Neural progenitor cell (in vitro differentiated cells): ENCODE data around the gene PDCD2L. TPM values are rescaled to one million over a fixed set of nuclear protein-coding genes. Genes with fewer than 3 reads are reported as not detected.

ENCODE experiments used
- DNase-seq: peaks from one replicate; pipeline ENCODE4 v3.0.0-alpha.2; 2016; ENCODE audit warnings: low spot score
- H2AFZ ChIP-seq: fragments of 200-600 bp; sonication (generic); replicated peaks from 2 replicates; pipeline ENCODE4 v1.6.1; 2016; ENCODE audit warnings: antibody characterized with exemption
- H3F3A ChIP-seq: fragments of 200-600 bp; sonication (generic); 2 replicates; pipeline ENCODE4 v1.6.1; 2016; ENCODE audit warnings: antibody characterized with exemption, low read depth
- H3K27ac ChIP-seq: fragments of 200-600 bp; sonication (generic); 2 replicates; pipeline ENCODE4 v1.5.1; 2016; ENCODE audit warnings: mild to moderate bottlenecking
- H3K27me3 ChIP-seq: fragments of 200-600 bp; sonication (generic); 2 replicates; pipeline ENCODE4 v1.6.1; 2016; ENCODE audit warnings: mild to moderate bottlenecking, moderate library complexity
- H3K36me3 ChIP-seq: fragments of 200-600 bp; sonication (generic); 2 replicates; pipeline ENCODE4 v1.5.1; 2016
- H3K4me1 ChIP-seq: fragments of 200-600 bp; sonication (generic); 2 replicates; pipeline ENCODE4 v1.6.1; 2016; ENCODE audit warnings: mixed run types
- H3K4me2 ChIP-seq: fragments of 200-600 bp; sonication (generic); 2 replicates; pipeline ENCODE4 v1.6.1; 2016
- H3K4me3 ChIP-seq: fragments of 200-600 bp; sonication (generic); 2 replicates; pipeline ENCODE4 v1.5.1; 2016
- H3K79me2 ChIP-seq: fragments of 200-600 bp; sonication (generic); 2 replicates; pipeline ENCODE4 v1.6.1; 2016; ENCODE audit warnings: low read depth
- H3K9ac ChIP-seq: fragments of 200-600 bp; sonication (generic); 2 replicates; pipeline ENCODE4 v1.6.1; 2016
- H3K9me3 ChIP-seq: fragments of 200-600 bp; sonication (generic); 2 replicates; pipeline ENCODE4 v1.5.1; 2016; ENCODE audit warnings: low read depth
- H4K20me1 ChIP-seq: fragments of 200-600 bp; sonication (generic); 2 replicates; pipeline ENCODE4 v1.6.1; 2016; ENCODE audit warnings: low read depth
- H3K27ac Mint-ChIP-seq: 3 replicates; pipeline ENCODE4 v1.8.0; 2021; ENCODE audit warnings: mixed read lengths
- H3K27me3 Mint-ChIP-seq: 2 replicates; pipeline ENCODE4 v1.8.0; 2022; ENCODE audit warnings: low read depth, mild to moderate bottlenecking, inconsistent platforms, moderate library complexity, mixed read lengths; ENCODE audit not compliant: insufficient read depth
- H3K36me3 Mint-ChIP-seq: 3 replicates; pipeline ENCODE4 v1.8.0; 2021; ENCODE audit warnings: mixed read lengths
- H3K4me1 Mint-ChIP-seq: 3 replicates; pipeline ENCODE4 v1.8.0; 2021; ENCODE audit warnings: mixed read lengths
- H3K4me3 Mint-ChIP-seq: 3 replicates; pipeline ENCODE4 v1.8.0; 2021; ENCODE audit warnings: mild to moderate bottlenecking, moderate library complexity, mixed read lengths
- H3K9me3 Mint-ChIP-seq: 3 replicates; pipeline ENCODE4 v1.8.0; 2020; ENCODE audit warnings: mixed read lengths
- CTCF ChIP-seq: fragments of 200-600 bp; sonication (generic); IDR thresholded peaks from 2 replicates; pipeline ENCODE4 v1.5.1; 2017; ENCODE audit warnings: antibody characterized with exemption, mild to moderate bottlenecking
- EZH2 ChIP-seq: fragments of 200-600 bp; sonication (generic); IDR thresholded peaks from 2 replicates; pipeline ENCODE4 v1.6.1; 2017; ENCODE audit warnings: antibody characterized with exemption, mild to moderate bottlenecking, moderate library complexity
- EZH2phosphoT487 ChIP-seq: fragments of 200-600 bp; sonication (generic); IDR thresholded peaks from 2 replicates; pipeline ENCODE4 v1.6.1; 2017; ENCODE audit warnings: antibody characterized with exemption
- total RNA-seq: library from RNA; depleted of rRNA; stranded (reverse); fragments of >200 nt; gene quantifications from 2 replicates; pipeline ENCODE4 v1.2.3, GENCODE V29; 2015; ENCODE audit warnings: low replicate concordance

Gene PDCD2L
- total RNA-seq, 1 donor from 2014 or later, result 15.2 TPM

GRCh38 chr19:34382471-34382870, 21.7 kb upstream of the PDCD2L start:
- DNase-seq, result no peak
- no peak overlapping the region for H3K4me2 ChIP-seq
- Mint-ChIP-seq H3K27me3 (peaks cover 4% of the 10 kb centered on the region), H3K36me3 (peaks cover 48% of the 10 kb centered on the region), H3K27ac (no peak overlapping the region), H3K4me3 (no peak overlapping the region), H3K4me1 (no peaks in the 10 kb centered on the region), H3K9me3 (no peaks in the 10 kb centered on the region)
- no peak overlapping the region for H3K4me3 ChIP-seq
- no peak for TF ChIP-seq EZH2
- TF ChIP-seq CTCF, result no peak
- no peak for TF ChIP-seq EZH2phosphoT487
- H3K36me3 ChIP-seq, result no peaks in the 10 kb centered on the region
- H3K4me1 ChIP-seq, result no peaks in the 10 kb centered on the region
- H4K20me1 ChIP-seq, result no peaks in the 10 kb centered on the region
- no peaks in the 10 kb centered on the region for H3K27me3 ChIP-seq
- H3K27ac ChIP-seq, result no peak overlapping the region
- H3K79me2 ChIP-seq, result no peaks in the 10 kb centered on the region
- no peak overlapping the region for H2AFZ ChIP-seq
- H3F3A ChIP-seq, result no peaks in the 10 kb centered on the region
- no peaks in the 10 kb centered on the region for H3K9me3 ChIP-seq
- H3K9ac ChIP-seq, result no peak overlapping the region

GRCh38 chr19:34383599-34383998, 20.6 kb upstream of the PDCD2L start:
- DNase-seq, result no peak
- H3K36me3 ChIP-seq, result no peaks in the 10 kb centered on the region
- no peak overlapping the region for H3K4me3 ChIP-seq
- H3K36me3 Mint-ChIP-seq, result peaks cover 48% of the 10 kb centered on the region
- H3K4me3 Mint-ChIP-seq, result peak overlapping the region; percentile 20
- no peaks in the 10 kb centered on the region for H3K4me1 ChIP-seq
- peak overlapping the region; percentile 60 for H3K27ac Mint-ChIP-seq
- no peak for TF ChIP-seq EZH2phosphoT487
- no peak for TF ChIP-seq CTCF
- TF ChIP-seq EZH2, result no peak
- no peak overlapping the region for H3K27ac ChIP-seq
- no peaks in the 10 kb centered on the region for H3K9me3 Mint-ChIP-seq
- H3K27me3 Mint-ChIP-seq, result peaks cover 2% of the 10 kb centered on the region
- H3K9ac ChIP-seq, result no peak overlapping the region
- H3K4me1 Mint-ChIP-seq, result no peaks in the 10 kb centered on the region
- H3K4me2 ChIP-seq, result no peak overlapping the region
- no peaks in the 10 kb centered on the region for H3K79me2 ChIP-seq
- no peaks in the 10 kb centered on the region for H3K27me3 ChIP-seq
- no peaks in the 10 kb centered on the region for H4K20me1 ChIP-seq
- no peaks in the 10 kb centered on the region for H3K9me3 ChIP-seq
- H3F3A ChIP-seq, result no peaks in the 10 kb centered on the region
- H2AFZ ChIP-seq, result no peak overlapping the region

- H4K20me1 ChIP-seq, result no peaks in the 10 kb centered on the region
- no peaks in the 10 kb centered on the region for H3K4me1 Mint-ChIP-seq
- H3K27me3 Mint-ChIP-seq, result peaks cover 2% of the 10 kb centered on the region
- H2AFZ ChIP-seq, result no peak overlapping the region
- H3K9ac ChIP-seq, result no peak overlapping the region
- no peak overlapping the region for H3K27ac Mint-ChIP-seq
- no peaks in the 10 kb centered on the region for H3K79me2 ChIP-seq
- H3K27ac ChIP-seq, result no peak overlapping the region
- no peak overlapping the region for H3K4me3 Mint-ChIP-seq
- no peaks in the 10 kb centered on the region for H3K36me3 ChIP-seq
- H3K36me3 Mint-ChIP-seq, result peaks cover 46% of the 10 kb centered on the region
- H3K27me3 ChIP-seq, result no peaks in the 10 kb centered on the region
- TF ChIP-seq CTCF (no peak), EZH2phosphoT487 (no peak), EZH2 (no peak)
- H3K4me2 ChIP-seq, result no peak overlapping the region
- H3K9me3 ChIP-seq, result no peaks in the 10 kb centered on the region
- H3K4me3 ChIP-seq, result no peak overlapping the region
- no peaks in the 10 kb centered on the region for H3K9me3 Mint-ChIP-seq
- no peaks in the 10 kb centered on the region for H3F3A ChIP-seq
- H3K4me1 ChIP-seq, result no peaks in the 10 kb centered on the region
- DNase-seq, result no peak
These were observed 17.4 kb upstream of the PDCD2L start for GRCh38 chr19:34386645-34387445.
